HG02938 (cell line): Measurements from ENCODE around the gene KRTAP3-2.

ENCODE experiments used
- ATAC-seq: cut with Tn5 transposase; IDR thresholded peaks from one replicate; pipeline ENCODE4 v1.9.1; 2021; ENCODE audit warnings: mild to moderate bottlenecking, moderate library complexity; ENCODE audit not compliant: unreplicated experiment

Gene KRTAP3-2

DNA sequence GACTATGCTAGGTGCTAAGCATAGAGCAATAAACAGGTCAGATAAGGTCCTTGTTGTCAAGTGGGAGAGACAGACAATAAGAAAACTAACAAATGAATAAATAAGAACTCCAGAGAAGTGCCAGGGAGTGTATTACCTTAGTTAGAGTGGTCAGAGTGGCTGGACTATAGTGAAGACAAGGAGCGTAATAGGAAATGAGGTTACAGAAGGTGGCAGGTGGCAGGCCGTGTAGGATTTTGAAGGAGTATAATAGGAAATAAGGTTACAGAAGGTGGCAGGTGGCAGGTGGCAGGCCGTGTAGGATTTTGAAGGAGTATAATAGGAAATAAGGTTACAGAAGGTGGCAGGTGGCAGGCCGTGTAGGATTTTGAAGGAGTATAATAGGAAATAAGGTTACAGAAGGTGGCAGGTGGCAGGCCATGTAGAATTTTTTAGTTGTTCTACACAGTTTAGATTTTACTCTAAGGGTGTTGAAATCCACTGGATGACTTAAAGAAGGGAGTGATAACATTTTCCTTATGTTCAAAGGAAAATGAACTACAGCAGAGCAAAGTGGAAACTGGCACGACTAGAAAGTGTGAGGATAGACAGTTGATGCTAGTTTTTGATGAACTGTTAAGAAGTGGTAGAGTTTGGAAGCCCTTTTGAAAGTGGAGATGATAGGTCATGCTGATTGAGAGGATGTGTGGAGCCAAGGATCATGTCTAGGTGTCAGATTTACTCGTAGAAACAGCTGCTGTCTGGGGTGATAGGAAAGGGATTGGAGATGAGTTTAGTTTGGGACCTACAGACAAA lies 12.8 kb upstream of the KRTAP3-2 start:
- ATAC-seq = no peak

- no peak for ATAC-seq
Observed at GRCh38 chr17:41010441-41010840, 10.7 kb upstream of the KRTAP3-2 start.

- no peak for ATAC-seq
Observed at GRCh38 chr17:41009936-41010335, 10.2 kb upstream of the KRTAP3-2 start.

- no peak for ATAC-seq
Observed at GRCh38 chr17:41009301-41009760, 9.6 kb upstream of the KRTAP3-2 start.

DNA sequence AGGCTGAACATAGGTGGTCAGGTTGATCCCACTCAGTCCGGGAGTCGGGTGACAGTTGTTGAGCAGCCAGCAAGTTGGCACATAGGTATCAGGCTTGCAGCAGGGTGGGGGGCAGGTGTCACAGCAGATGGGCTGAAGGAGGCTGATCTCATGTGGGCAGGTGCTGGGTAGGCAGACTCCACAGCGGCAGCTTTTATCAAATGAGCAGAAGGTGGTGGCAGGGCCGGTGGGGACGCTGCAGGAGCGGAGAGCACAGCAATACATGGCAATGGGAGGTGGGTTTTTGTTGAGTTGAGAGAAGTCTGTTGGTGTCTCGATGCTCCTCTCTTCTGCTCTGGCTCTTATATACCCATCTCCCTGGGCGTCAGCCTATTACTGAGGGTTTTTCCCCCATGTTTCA lies 9.1 kb upstream of the KRTAP3-2 start, which contains the start of gene KRTAP3-1:
TSS of gene KRTAP3-1 (minus strand) at position 318 of the 400 bp plus-strand sequence. CDS start at position 264, 54 bp downstream.
- no peak for ATAC-seq

DNA sequence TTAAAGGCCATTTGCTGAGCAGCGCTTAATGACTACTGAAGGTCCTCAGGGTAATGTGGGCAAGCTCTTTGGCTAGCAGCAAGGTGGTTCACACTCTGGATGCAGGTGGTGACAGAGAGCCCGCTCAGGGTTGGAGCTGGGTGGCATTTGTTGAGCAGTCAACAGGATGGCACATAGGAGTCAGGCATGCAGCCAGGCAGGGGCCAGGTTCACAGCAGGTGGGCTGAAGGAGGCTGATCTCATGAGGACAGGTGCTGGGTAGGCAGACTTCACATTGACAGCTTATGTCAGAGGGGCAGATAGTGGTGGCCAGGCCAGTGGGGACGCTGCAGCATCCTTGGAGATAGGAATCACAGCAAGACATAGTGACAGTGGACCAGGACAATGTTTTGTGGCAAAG lies 4.7 kb upstream of the KRTAP3-2 start:
- no peak for ATAC-seq

- ATAC-seq = no peak
Observed at GRCh38 chr17:41003926-41004325, 4.2 kb upstream of the KRTAP3-2 start.

DNA sequence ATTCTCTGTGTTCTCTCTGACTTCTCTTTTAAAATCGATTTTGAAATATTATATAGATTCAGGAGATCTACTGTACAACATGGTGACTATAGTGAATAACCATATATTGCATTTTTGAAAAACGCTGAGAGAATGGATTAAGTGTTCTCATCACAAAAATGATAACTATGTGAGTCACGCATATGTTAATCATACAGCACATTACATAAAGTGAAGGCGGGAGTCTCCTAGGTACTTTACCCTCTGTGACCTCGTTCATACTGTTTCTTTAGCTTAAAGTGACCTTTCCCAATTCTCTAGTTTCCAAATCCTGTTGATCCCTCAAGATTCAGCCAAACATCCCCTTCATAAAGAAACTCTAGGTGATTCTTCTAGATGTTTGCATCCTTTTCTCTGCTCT lies 3.1 kb upstream of the KRTAP3-2 start:
- ATAC-seq = no peak

DNA sequence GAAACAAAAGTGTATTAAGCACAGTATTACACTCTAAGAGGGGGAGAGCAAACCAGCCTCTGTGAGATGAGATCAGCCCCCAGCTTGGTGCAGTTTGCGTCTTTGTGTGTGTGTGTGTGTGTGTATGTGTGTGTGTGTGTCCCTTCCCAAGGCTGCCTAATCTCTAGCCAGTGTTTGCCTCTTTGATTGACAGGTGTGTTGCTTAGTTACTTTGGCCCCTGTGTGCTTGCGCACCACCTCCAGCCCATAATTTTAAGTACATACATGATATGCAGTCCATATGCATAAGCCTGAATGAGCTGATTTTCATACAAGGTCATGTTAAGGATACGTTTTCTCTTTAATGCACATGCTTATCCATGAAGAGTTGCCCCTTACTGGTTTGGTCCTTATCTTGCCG lies 2.1 kb upstream of the KRTAP3-2 start:
- ATAC-seq = no peak

DNA sequence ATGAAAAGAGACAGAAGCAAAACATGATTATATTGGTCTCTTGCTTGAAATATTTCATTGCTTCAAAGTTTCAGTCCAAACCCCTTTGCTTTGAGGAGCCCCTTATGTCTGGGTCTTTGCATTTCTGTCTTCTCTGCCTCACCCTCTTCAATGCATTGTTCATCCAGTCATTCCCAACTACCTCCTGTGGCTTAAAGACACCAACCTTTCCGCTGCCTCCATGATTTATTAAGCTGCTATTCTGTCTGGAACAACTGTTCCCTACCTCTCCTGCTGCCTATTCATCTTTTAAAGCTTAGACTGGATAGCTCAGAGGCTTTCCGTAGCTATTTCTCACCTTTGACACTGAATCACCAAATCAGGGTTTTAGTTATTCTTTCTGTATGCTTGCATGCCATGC lies 2.3 kb downstream of the KRTAP3-2 start:
- ATAC-seq = no peak

DNA sequence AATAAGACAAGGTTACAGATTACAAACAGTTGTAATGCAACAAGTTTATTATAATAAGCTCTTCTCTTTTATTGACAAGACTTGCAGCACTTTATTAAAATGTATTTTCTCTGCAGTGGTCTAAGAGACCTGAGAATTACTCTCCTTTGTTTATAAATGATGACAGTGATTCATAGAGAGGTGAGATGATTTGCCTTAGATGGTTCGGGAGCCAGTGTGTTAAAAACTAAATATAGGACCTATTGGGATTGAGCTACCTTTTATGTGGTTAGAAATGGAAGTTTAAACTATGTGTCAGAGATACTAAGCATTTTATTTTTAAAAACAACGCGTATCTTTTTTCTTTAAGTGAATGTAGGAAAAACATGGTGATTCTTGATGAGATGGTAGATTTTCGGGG lies 2.9 kb downstream of the KRTAP3-2 start:
- no peak for ATAC-seq

- ATAC-seq = no peak
Observed at GRCh38 chr17:40995116-40995515, 4.6 kb downstream of the KRTAP3-2 start.

DNA sequence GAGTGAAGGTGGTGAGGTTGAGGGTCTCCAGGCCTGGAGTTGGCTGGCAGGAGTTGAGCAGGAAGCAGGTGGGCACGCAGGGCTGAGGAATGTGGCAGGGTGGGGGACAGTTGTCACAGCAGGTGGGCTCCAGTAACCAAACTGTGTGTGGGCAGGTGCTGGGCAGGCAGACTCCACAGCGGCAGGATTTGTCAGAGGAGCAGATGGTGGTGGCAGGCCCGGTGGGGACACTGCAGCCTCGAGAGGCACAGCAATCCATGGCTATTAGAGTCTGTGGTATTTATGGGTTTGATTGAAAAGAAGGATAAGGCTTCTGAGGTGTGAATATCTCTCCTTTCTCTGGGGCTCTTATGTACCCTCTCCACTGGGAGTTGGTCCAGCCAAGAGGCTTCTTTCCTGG lies 5.9 kb downstream of the KRTAP3-2 start, which contains the start of gene KRTAP3-3:
TSS of gene KRTAP3-3 (minus strand) at position 326 of the 400 bp plus-strand sequence. CDS start at position 259, 67 bp downstream.
- no peak for ATAC-seq

DNA sequence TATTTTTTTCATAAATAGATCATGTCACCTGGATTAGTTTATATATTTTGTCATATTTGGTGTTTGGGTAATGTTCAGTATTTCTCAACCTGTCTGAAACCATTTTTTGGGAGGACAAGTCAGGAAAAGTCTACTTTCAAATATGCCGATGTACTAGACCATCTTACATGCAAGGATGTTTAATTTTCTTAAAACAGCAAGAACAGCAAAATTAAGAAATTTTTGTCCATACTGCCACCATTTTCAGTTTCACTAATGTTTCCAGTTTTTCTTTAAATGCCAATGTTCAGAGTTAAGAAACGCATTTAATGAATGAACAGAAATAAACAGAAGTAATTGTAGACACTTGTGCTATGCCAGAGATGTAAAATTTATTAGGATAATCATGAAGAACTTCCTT lies 6.6 kb downstream of the KRTAP3-2 start:
- ATAC-seq = no peak

GRCh38 chr17:40992666-40993065 lies 7.0 kb downstream of the KRTAP3-2 start:
- ATAC-seq = no peak

DNA sequence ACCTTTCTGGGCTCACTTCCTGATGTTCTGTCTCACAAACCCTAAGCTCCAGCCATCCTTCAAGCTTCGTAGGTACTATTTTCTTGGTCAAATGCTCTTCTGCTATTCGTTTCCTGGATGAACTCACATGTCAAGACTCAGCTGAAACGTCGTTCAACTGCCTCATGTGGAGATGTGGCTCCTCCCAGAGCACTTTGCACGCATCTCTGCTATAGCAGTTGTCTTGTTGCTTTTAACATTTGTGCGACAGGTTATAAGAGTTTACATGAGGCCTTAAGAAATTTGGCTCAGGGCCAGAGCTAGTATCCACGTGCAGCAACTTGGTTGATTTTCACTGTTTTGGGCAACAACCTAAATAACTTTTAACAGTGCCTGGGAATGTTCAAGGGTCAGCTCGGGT lies 12.8 kb downstream of the KRTAP3-2 start:
- no peak for ATAC-seq

- no peak for ATAC-seq
Observed at GRCh38 chr17:40984226-40984625, 15.5 kb downstream of the KRTAP3-2 start, which contains the start of gene KRT40. Gene KRT40 (minus strand): TSS chr17:40984326. CDS start chr17:40984273, 53 bp downstream.

DNA sequence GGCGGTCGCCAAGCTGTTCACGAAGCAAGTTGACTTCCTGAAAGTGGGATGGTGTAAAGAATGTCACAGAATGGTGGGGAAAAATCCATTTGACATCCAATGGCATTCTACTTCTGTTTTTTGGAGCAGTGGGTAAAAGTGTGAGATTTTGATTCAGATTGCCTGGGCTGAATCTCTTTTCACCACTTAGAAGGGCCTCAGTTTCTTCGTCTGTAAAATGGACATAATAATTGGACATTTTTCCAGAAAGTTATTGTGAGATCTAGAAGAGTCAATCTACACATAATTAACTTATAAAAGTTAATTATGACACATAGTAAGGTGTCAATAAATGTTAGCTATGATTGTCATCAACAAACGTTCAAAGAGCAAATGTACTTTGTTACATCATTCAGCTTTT lies 18.6 kb downstream of the KRTAP3-2 start:
- ATAC-seq = no peak

GRCh38 chr17:40980596-40980995 lies 19.1 kb downstream of the KRTAP3-2 start:
- ATAC-seq = no peak

GRCh38 chr17:40980117-40980516 lies 19.6 kb downstream of the KRTAP3-2 start:
- no peak for ATAC-seq

DNA sequence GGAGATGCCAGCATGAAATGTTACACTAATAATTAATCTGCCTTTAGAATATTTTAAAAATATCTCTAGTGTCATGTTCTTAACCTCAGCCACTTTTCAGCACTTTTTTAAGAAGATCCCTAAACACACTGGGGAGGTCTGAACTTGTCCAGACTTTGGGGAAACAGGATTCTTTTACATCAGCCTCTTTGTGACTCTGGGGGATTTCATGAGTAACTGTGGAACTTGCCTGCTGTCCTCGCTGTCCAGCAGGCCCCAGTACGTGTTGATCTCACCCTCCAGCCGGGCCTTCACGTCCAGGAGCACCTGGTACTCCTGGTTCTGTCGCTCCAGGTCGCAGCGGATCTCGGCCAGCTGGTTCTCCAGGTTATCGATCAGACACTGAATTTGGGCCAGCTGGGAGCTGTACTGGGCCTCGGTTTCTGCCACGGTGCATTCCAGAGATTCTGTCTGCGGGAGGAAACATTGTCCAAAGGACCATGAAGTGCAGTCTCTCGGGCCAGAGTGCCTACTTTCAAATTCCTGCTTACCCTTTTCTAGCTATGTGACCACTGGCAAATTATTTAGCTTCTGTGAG lies 21.0 kb downstream of the KRTAP3-2 start:
- ATAC-seq = no peak

DNA sequence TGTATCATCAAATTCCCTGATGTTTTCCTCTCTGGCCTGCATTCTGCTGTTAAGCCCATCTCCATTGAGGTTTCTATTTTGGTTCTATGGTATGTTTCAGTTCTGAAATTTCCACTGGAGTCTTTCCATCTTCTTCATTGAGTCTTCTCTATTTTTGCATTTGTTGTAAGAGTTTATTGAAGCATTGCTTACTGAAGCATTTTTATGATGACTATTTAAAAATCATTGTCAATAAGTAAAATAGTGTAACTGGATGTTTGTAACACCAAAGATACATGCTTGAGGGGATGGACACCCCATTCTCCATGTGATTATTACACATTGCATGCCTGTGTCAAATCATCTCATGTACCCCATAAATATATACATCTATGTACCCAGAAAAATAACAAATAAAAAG lies 24.2 kb downstream of the KRTAP3-2 start:
- ATAC-seq = no peak
